GM12891 (cell line): ENCODE measurements around the gene BAHD1.

ENCODE experiments used
- POLR2A ChIP-seq: IDR thresholded peaks from 2 replicates; pipeline ENCODE4 v1.6.1; 2011; ENCODE audit warnings: low read depth, low read length, control low read depth
- POLR2AphosphoS5 ChIP-seq: IDR thresholded peaks from 2 replicates; pipeline ENCODE4 v1.6.1; 2011; ENCODE audit warnings: low read depth, low read length, control low read depth
- SPI1 ChIP-seq: IDR thresholded peaks from 2 replicates; pipeline ENCODE4 v1.6.1; 2011; ENCODE audit warnings: low read depth, low read length, control low read depth
- TAF1 ChIP-seq: IDR thresholded peaks from 2 replicates; pipeline ENCODE4 v1.6.1; 2011; ENCODE audit warnings: low read depth, low read length, control low read depth

DNA sequence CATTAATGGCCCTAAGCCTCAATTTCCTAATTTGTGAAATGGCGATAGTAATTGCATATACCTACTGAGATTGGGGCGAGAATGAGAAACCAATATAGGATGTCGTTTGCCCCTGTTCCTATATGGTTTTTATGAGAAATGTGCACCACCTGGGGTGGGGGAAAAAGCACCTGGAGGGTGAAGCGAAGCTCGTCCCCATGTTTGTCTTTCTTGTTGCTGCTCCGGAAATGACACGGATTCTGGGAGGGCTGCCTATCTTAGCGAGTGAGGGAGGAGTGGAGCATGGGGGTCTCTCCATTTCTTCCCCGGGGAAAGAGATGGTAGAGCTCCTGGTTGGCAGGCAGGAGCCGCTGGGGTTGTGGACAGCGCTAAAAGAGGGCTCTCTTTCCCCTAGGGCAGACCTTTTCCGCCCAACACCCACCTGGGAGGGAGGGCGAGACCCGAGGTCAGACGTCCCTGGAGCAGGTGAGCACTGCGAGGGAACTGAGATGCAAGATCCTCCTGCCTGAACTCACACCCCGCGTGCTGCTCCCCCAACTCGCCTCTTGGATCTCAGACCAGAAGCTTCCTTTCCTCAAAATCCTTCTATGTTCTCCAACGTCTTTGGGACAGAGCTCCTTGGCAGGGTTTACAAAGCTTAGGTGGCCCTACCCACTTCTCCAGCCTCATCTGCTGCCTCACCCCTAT lies 5.6 kb upstream of the BAHD1 start:
- TF ChIP-seq TAF1 (no peak), POLR2A (no peak), POLR2AphosphoS5 (no peak), SPI1 (no peak)
